GM18505 (cell line): ENCODE measurements around the gene CUX1.

Experiments
- ATAC-seq: cut with Tn5 transposase; IDR thresholded peaks from one replicate; pipeline ENCODE4 v1.9.1; 2021; ENCODE audit not compliant: unreplicated experiment
- POLR2A ChIP-seq: IDR thresholded peaks from 4 replicates; pipeline ENCODE4 v1.6.1; 2011; ENCODE audit warnings: borderline replicate concordance; ENCODE audit not compliant: insufficient read depth, insufficient read length; ENCODE audit errors: extremely low read depth

CUX1 gene

DNA sequence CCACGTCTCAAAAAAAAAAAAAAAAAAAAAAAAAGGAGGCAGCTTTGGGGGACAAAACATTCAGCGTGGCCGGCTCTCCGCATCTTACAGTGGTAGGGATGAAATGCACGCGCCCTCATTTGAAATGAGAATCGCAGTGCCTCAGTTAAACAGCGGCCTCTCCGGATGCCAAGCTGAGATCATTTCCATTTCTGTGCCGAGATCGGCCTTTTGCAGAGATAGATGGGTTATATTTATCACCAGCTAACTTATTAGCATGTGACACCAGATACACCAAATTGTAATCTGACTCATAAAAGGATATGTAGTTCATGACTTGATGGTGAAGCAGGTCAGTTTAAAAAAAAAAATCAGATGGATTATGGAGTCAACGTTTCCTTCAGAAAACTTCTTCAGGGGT is 138.7 kb downstream of the CUX1 start:
- no peak for ATAC-seq
- TF ChIP-seq POLR2A: no peak

DNA sequence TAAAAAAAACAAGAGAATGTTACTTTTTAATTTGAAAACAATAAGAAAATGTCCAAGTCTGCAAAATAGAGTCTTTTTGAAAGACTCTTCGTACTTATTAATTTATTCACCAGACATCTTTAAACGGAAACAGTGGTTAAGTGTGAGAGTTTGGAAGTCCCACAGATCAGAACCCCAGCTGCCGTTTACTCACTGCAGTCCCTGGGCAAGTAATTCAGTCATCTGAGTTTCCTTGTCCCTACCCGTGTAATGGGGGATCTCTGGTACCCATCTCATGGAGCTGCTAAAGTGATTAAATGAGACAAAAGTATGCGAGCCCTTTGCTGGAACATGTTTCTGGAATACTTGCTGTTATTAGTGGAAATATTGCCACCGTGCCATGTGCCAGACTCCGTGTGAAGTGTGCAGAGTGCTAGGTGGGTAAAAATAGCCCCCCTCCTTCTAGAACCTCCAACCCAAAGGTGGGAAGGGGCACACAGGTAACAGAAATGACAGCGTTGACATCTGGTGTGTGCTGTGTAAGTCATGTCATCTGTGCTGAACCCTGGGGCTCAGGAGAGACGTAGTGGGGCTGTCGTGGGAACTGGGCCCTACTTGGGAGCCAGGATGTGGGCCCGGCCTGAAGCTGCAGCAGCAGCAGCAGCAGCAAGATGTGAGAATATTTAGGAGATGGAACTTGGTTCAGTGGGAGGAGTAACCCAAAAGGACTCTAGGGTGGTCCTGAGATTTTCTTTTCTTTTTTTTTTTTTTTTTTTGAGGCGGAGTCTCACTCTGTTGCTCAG is 140.5 kb downstream of the CUX1 start:
- ATAC-seq: no peak
- no peak for TF ChIP-seq POLR2A

DNA sequence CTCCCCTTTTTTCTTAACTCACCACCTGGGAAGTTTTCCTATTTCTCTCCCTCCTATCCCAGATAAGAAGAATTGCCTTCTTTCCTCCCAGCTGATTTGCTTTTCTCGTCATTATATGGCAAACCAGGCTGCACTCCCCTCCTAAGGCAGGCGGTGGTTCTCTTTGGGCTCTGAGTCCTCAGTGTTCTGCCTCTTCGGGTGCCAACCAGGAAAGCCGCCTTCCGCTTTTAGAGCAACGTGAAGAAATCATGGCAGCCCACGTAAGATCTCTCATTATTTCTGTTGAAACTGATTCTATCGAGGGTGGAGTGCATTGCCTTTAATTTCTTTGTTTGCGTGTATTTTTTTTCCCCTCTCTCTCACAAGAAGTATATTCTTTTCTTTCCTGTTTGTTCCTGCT is 141.9 kb downstream of the CUX1 start:
- ATAC-seq: no peak
- TF ChIP-seq POLR2A: no peak

DNA sequence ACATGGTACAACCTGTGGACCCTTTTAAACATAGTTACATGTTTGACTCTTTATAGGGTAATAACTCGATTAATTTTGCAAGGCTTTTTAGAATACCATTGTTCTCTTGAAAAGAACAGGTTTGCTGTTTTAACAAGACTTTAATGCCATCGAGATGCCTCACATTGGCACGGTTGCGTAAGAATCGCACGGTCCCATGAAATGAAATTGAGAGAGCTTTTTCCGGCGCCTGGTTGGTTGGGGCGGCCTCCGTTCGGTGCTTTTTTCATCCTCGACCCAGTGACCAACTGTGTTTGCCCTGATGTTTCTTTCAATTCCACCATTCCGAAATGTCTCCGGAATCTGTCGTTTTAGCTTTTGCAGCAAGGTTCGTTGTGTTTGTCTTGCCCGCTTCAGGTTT is 142.4 kb downstream of the CUX1 start:
- no peak for ATAC-seq
- TF ChIP-seq POLR2A: no peak

DNA sequence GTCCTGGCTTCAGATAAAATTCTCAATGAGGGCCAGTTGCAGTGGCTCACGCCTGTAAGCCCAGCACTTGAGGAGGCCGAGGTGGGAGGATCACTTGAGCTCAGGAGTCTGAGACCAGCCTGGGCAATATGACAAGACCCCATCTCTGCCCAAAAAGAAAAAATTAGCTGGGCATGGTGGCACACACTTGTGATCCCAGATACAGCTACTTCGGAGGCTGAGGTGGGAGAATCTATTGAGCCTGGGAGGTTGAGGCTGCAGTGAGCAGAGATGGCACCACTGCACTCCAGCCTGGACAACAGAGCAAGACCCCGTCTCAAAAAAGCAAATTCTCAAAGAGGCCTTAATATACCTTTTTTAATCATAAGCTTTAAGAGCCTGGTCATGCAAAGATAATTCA is 142.9 kb downstream of the CUX1 start:
- ATAC-seq: no peak
- TF ChIP-seq POLR2A: no peak

DNA sequence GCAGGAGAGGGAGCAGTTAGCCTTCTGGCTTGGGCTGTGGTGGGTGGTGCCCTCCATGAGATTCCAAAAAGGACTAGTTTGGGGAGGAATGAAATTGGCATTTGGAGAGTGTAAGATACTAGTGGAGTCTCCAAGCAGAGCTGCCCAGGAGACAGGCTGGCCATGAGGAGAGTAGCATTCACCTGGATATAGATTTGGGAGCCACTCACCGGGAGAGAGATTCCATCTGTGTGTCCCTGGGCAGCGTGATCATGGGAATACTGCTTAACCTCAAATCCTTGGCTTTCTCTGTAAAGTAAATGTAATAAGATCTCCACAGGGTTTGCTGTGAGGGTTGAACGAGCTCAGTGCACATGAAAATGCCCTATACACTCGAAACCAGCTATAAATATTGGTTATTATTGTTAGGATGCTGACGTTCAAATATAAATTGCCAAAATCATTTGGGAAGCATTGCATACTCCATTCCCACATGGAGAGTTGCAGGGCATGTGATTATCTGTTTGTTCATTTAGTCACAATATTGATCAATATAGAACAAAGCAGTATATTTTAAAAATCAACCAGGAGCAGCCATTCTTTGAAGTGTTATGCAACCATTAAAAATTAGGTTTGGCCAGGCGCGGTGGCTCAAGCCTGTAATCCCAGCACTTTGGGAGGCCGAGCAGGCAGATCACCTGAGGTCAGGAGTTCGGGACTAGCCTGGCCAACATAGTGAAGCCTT is 143.7 kb downstream of the CUX1 start:
- no peak for ATAC-seq
- TF ChIP-seq POLR2A: no peak

DNA sequence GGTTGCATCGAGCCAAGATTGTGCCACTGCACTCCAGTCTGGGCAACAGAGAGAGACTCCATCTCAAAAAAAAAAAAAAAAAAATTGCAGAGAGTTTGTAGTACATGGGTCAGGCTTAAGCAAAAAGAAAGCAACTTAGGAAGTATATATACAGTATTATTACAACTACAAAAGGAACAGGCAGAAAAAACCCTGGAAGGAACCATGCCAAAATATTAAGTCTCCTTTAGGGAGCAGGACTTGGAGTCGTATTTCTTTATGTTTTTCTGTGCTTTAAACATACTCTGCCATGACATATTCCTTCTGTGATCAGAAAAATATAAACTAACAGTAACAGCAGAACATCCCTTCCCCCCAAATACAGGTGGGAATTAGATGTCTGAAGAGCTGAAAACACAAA is 144.4 kb downstream of the CUX1 start:
- no peak for ATAC-seq
- no peak for TF ChIP-seq POLR2A

DNA sequence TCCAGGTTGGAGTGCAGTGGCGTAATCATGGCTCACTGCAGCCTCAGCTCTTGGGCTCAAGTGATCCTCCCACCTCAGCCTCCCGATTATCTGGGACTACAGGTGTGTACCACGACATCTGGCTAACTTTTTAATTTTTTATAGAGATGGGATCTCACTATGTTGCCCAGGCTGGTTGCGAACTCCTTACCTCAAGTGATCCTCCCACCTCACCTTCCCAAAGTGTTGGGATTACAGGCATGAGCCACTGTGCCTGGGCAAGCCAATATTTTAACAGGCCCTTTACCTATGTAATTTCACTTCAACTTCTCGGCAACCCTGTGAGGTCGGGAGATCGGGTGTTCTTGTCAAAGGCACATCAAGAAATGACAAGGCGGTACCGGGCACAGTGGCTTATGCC is 146.3 kb downstream of the CUX1 start:
- TF ChIP-seq POLR2A: no peak
- ATAC-seq: no peak

DNA sequence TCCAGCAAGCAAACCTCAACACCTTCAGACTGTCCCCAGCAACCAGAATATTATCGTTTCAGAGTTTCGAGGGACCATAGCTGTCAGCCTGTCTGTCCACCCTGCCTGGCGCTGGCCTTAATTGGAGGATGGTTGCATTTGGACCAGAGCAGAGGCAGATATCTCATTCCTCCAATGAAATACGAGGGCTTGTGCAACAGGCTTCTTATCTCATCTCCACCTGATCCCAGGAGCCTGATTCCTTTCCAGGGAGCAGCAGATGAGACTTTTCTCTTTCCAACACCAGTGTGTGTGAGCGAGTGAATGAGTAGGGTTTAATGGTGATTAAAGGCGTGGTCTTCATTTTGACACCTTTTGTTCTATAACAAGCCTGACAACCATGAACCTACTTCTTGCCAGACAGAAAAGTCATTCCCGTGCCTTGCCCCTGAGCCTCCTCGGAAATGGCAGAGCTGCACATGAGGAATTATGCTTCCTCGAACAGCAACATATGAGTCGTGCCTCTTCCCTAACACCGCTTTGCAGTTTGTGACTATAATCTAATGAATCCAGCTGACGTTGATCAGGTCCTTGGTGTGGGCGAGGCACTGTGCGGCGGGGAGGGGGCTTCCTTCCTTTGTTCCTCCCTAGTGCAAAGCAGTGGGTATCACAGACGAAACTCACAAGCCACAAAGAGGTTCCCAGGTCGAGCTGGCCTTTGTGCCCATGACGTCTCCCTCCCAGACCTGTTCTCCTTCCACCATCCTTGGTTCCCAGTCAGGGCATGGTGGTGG is 147.4 kb downstream of the CUX1 start:
- no peak for TF ChIP-seq POLR2A
- ATAC-seq: no peak

DNA sequence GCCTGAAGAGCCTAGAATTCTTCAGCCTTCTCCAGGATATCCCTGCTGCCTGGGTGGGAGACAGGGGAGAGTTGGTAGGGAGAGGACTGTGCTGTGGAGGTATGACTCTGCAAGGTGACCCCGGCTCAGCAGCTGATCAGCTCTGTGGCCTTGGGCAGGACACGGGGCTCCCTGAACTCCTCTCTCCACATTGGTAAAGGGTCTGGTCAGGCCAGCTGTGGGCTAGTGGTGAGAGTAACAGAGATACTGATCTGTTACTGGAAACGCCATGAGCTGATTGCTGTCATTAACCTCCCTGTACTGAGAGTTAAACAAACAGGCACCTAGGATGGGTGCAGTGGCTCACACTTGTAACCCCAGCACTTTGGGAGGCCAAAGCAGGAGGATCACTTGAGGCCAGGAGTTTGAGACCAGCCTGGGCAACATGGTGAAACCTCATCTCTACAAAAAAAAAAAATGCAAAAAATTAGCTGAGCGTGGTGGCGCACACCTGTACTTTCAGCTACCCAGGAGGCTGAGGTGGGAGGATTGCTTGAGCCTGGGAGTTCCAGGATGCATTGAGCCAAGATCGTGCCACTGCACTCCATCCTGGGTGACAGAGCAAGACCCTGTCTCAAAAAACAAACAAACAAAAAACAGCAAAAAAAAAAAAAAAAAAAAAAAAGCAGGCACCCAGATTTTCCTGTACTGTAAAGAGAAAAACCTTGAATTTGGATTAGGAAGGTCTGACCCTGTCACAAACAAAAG is 151.5 kb downstream of the CUX1 start:
- no peak for TF ChIP-seq POLR2A
- no peak for ATAC-seq

DNA sequence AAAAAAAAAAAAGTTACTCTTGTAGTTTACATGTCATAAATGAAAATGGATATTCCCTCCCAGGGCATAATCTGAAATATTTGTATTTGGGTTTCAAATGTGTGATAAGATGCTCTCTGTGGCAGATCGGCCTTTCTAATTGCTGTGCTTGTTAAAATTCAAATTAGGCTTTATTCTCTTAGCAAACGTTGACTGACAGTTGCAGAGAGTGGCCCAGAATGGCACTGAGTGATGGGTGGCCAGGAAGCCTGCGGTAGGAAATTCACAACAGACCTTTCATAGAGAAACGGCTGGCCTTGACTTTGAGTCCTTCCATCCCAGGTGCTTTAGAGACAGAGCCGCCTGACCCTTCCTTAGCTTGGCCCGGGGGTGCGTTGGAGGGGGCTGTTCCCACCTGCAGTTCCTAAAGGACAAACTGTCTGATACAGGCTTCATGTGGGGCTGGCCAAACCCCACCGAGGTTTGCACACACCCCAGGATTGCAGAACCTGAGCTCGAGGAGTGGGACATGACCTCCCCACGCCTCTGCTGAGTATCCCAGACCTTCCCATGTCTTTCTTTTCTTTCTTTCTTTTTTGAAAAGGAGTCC is 152.7 kb downstream of the CUX1 start:
- TF ChIP-seq POLR2A: no peak
- no peak for ATAC-seq

DNA sequence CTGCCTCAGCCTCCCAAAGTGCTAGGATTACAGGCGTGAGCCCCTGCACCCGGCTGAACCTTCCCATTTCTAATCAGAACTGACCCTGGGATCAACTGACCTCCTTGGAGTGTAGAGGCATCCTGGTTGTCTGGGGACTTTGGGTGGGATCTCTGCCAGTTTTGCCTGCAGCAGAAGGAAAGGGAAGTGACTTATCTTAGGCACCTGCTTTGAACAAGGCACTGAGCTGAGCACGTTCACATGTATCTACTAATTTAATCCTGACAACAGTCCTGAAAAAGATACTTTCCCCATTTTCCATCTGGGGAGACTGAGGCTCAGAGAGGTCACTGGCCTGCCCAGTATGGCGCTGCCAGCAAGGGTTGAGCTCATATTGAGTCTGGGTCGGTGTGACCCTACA is 153.4 kb downstream of the CUX1 start:
- no peak for ATAC-seq
- no peak for TF ChIP-seq POLR2A

DNA sequence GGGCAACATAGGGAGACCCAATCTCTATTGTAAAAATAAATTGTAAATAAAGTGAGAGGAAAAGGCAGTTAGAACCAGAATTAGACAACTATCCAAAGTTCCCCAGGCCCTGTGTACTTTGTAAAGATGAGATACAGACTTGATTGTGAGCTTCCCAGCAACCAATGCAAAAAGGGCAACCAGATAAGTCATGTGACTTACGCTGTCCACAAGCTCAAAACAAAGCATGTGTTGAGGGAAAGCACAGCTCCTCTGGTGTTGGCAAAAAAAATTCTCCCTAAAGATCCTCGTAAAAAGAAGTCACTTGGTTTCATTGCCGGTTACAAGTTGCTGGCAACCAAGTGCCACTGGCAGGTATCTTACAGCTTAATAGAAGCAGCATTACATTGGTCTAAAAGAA is 154.0 kb downstream of the CUX1 start:
- no peak for TF ChIP-seq POLR2A
- ATAC-seq: no peak
